ENCODE data around the gene ADARB2. TPM values are rescaled to one million over a fixed set of nuclear protein-coding genes. Genes with fewer than 3 reads are reported as not detected.

Gene ADARB2
- polyA plus RNA-seq, 3 donors, result not detected

DNA sequence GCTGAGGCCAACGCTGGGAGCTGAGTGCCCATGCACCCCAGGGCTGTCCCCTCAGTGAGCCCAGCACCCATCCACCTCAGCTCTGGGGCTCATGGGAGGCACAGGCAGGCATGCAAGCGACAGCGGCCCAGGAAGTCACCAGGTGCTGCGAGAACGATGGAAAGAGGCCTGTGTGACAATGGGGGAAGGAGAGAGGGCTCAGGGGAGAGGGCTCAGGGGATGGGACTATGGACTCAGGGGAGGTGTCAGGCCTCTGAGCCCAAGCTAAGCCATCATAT is 388.6 kb downstream of the ADARB2 start:
- H3K27me3 Mint-ChIP-seq (ENCODE audit: low read depth in 3 of 3), result peaks cover 0 to 2% (median 2%) of the 10 kb centered on the region in 3 donors
- DNase-seq, result no peak
- no peaks in the 10 kb centered on the region for H3K36me3 Mint-ChIP-seq
- H4K20me1 ChIP-seq (ENCODE audit: insufficient read depth, low read length), result no peaks in the 10 kb centered on the region
- intact Hi-C loops (cut with micrococcal nuclease), result no loop called here
- TF ChIP-seq, protein P1, sequence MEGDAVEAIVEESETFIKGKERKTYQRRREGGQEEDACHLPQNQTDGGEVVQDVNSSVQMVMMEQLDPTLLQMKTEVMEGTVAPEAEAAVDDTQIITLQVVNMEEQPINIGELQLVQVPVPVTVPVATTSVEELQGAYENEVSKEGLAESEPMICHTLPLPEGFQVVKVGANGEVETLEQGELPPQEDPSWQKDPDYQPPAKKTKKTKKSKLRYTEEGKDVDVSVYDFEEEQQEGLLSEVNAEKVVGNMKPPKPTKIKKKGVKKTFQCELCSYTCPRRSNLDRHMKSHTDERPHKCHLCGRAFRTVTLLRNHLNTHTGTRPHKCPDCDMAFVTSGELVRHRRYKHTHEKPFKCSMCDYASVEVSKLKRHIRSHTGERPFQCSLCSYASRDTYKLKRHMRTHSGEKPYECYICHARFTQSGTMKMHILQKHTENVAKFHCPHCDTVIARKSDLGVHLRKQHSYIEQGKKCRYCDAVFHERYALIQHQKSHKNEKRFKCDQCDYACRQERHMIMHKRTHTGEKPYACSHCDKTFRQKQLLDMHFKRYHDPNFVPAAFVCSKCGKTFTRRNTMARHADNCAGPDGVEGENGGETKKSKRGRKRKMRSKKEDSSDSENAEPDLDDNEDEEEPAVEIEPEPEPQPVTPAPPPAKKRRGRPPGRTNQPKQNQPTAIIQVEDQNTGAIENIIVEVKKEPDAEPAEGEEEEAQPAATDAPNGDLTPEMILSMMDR (IDR thresholded peaks at IDR 0.05), result no peak
- H3K4me3 ChIP-seq (replicated peaks in 1 of 3; ENCODE audit: low read depth in 2 of 3, low read length in 3 of 3), result no peak overlapping the region
- H3K79me2 ChIP-seq (ENCODE audit: insufficient read depth, low read length), result no peaks in the 10 kb centered on the region
- H3K9me3 Mint-ChIP-seq, result peaks cover 0 to 2% (median 0%) of the 10 kb centered on the region in 7 donors
- H3K4me3 Mint-ChIP-seq, result no peak overlapping the region
- no peaks in the 10 kb centered on the region for H3K27me3 ChIP-seq (ENCODE audit: control insufficient read depth in 2 of 2, insufficient read depth in 2 of 2, low read length in 2 of 2)
- no peak overlapping the region for H3K4me2 ChIP-seq (replicated peaks; ENCODE audit: extremely low read depth, low read length, poor library complexity, severe bottlenecking)
- H3K4me1 ChIP-seq (ENCODE audit: control insufficient read depth in 1 of 2, insufficient read depth in 2 of 2, low read length in 2 of 2), result no peaks in the 10 kb centered on the region
- H3K9me3 ChIP-seq (replicated peaks in 1 of 2; ENCODE audit: control insufficient read depth in 1 of 2, insufficient read depth in 1 of 2, low read length in 2 of 2), result no peaks in the 10 kb centered on the region
- peak overlapping the region in 1 of 7 donors; percentile 11 for H3K27ac Mint-ChIP-seq
- no peak overlapping the region for H2AFZ ChIP-seq (ENCODE audit: insufficient read depth, low read depth, low read length, poor library complexity, severe bottlenecking)
- no peaks in the 10 kb centered on the region for H3K36me3 ChIP-seq (replicated peaks in 1 of 2; ENCODE audit: control insufficient read depth in 1 of 2, insufficient read depth in 2 of 2, low read length in 2 of 2)
- no peaks in the 10 kb centered on the region for H3K4me1 Mint-ChIP-seq
- H3K27ac ChIP-seq (ENCODE audit: low read depth in 1 of 2, low read length in 2 of 2), result no peak overlapping the region
- WGBS (ENCODE audit: insufficient coverage), result 90% methylated on average over 5 of the region's 5 CpGs
- no peak overlapping the region for H3K9ac ChIP-seq (ENCODE audit: insufficient read depth, low read length, poor library complexity, severe bottlenecking)

DNA sequence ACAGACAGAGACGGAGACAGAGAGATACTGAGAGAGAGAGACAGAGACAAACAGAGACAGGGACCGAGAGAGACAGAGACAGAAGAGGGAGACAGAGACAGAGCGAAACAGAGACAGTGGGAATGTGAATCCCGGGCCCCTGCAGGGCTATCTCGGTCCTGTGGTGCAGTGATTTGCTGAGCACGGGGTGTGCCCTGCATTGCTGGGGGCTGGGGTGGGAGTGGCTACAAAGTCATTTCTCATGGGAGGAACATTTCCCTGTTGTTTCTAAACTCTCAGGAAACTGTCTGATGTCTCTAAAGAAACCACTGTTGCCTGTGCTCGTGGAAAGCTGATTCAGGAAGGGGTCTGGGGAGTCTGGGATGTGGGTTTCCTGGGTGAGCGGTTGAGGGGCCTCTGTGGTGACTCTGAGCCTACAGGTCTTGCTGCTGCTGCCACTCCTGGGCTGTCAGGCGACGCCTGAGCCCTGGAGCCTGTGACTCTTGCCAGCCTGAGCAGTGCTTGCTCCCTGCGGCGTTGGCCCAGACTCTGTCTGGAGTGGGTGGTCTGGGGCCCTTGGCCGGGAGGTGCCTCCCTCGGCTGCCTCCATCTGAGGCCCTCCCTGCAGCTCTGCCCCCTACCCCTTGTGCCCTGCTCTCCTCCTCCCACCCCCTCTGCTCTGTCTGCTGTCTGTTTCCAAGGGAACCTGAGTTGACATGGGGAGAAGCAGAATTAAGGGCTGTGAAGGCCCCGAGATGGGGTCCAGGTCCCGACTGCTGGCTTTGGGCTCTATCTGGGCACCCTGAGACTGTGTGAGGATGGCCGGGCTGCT is 389.2 kb downstream of the ADARB2 start:
- WGBS (ENCODE audit: insufficient coverage), result 60% methylated on average over 12 of the region's 17 CpGs

More for the DNA sequence above, 389.2 kb downstream of the ADARB2 start:
- Mint-ChIP-seq H3K27ac (no peak overlapping the region), H3K27me3 (ENCODE audit: low read depth in 3 of 3) (peaks cover 0 to 2% (median 2%) of the 10 kb centered on the region in 3 donors), H3K36me3 (no peaks in the 10 kb centered on the region), H3K4me3 (no peak overlapping the region), H3K4me1 (no peaks in the 10 kb centered on the region), H3K9me3 (peaks cover 0 to 2% (median 0%) of the 10 kb centered on the region in 7 donors)
- Histone ChIP-seq H3K36me3 (replicated peaks in 1 of 2; ENCODE audit: control insufficient read depth in 1 of 2, insufficient read depth in 2 of 2, low read length in 2 of 2) (no peaks in the 10 kb centered on the region), H3K9me3 (replicated peaks in 1 of 2; ENCODE audit: control insufficient read depth in 1 of 2, insufficient read depth in 1 of 2, low read length in 2 of 2) (no peaks in the 10 kb centered on the region), H3K4me1 (ENCODE audit: control insufficient read depth in 1 of 2, insufficient read depth in 2 of 2, low read length in 2 of 2) (no peaks in the 10 kb centered on the region), H3K9ac (ENCODE audit: insufficient read depth, low read length, poor library complexity, severe bottlenecking) (no peak overlapping the region), H3K27ac (ENCODE audit: low read depth in 1 of 2, low read length in 2 of 2) (no peak overlapping the region), H3K27me3 (ENCODE audit: control insufficient read depth in 2 of 2, insufficient read depth in 2 of 2, low read length in 2 of 2) (no peaks in the 10 kb centered on the region), H3K79me2 (ENCODE audit: insufficient read depth, low read length) (no peaks in the 10 kb centered on the region), H3K4me2 (replicated peaks; ENCODE audit: extremely low read depth, low read length, poor library complexity, severe bottlenecking) (no peak overlapping the region), H4K20me1 (ENCODE audit: insufficient read depth, low read length) (no peaks in the 10 kb centered on the region), H2AFZ (ENCODE audit: insufficient read depth, low read depth, low read length, poor library complexity, severe bottlenecking) (no peak overlapping the region), H3K4me3 (replicated peaks in 1 of 3; ENCODE audit: low read depth in 2 of 3, low read length in 3 of 3) (no peak overlapping the region)
- intact Hi-C loops (cut with micrococcal nuclease), result no loop called here
- TF ChIP-seq, protein P1 (IDR thresholded peaks at IDR 0.05), result no peak
- DNase-seq, result no peak
